Tibial nerve (tissue), 4 donors: ENCODE results near the gene NR2C1.
A peak's percentile ranks its signal among the peaks of the same experiment; 100 is the strongest.

ENCODE experiments used
- EP300 ChIP-seq, 2 donors: sonication (generic); formaldehyde crosslinking; IDR thresholded peaks; one replicate each; pipeline ENCODE4 v1.6.1; 2017; ENCODE audit warnings: antibody characterized with exemption in 2 of 2, mild to moderate bottlenecking in 1 of 2
- POLR2A ChIP-seq, 2 donors: fragments of 450-650 bp; IDR thresholded peaks; one replicate each; pipeline ENCODE4 v1.6.1; 2017; ENCODE audit warnings: antibody characterized with exemption in 2 of 2, mild to moderate bottlenecking in 2 of 2, moderate library complexity in 2 of 2
- TF ChIP-seq, protein P1 (sequence below), 5 experiments: fragments of 200-600 bp in 3 of 5; fragments of 450-650 bp in 2 of 5; sonication (generic) in 3 of 5; IDR thresholded peaks; one replicate each; pipeline ENCODE4 v1.5.1; 2016 to 2019; ENCODE audit warnings: antibody characterized with exemption in 5 of 5, mild to moderate bottlenecking in 3 of 5, moderate library complexity in 2 of 5

- TF ChIP-seq POLR2A (IDR thresholded peaks at IDR 0.05) (no peak), EP300 (IDR thresholded peaks at IDR 0.05) (no peak)
- TF ChIP-seq, protein P1, sequence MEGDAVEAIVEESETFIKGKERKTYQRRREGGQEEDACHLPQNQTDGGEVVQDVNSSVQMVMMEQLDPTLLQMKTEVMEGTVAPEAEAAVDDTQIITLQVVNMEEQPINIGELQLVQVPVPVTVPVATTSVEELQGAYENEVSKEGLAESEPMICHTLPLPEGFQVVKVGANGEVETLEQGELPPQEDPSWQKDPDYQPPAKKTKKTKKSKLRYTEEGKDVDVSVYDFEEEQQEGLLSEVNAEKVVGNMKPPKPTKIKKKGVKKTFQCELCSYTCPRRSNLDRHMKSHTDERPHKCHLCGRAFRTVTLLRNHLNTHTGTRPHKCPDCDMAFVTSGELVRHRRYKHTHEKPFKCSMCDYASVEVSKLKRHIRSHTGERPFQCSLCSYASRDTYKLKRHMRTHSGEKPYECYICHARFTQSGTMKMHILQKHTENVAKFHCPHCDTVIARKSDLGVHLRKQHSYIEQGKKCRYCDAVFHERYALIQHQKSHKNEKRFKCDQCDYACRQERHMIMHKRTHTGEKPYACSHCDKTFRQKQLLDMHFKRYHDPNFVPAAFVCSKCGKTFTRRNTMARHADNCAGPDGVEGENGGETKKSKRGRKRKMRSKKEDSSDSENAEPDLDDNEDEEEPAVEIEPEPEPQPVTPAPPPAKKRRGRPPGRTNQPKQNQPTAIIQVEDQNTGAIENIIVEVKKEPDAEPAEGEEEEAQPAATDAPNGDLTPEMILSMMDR (IDR thresholded peaks at IDR 0.05) = peak; percentile 50 to 88 (median 62)
These were observed 43.8 kb upstream of the NR2C1 start for GRCh38 chr12:95117178-95117599.
